DLD1 (cell line): Measurements from ENCODE around the gene GRAP2.
"Not testable (repeated sequence)": the region's sequence is repeated elsewhere in the genome, so short reads cannot be mapped to it uniquely, and the experiment has no call there.

ENCODE experiments used
- in situ Hi-C: cut with HindIII; loops from 2 replicates; pipeline ENCODE4 v1.10.0; 2017; ENCODE audit warnings: low sequenced_read_pairs

GRAP2 gene

DNA sequence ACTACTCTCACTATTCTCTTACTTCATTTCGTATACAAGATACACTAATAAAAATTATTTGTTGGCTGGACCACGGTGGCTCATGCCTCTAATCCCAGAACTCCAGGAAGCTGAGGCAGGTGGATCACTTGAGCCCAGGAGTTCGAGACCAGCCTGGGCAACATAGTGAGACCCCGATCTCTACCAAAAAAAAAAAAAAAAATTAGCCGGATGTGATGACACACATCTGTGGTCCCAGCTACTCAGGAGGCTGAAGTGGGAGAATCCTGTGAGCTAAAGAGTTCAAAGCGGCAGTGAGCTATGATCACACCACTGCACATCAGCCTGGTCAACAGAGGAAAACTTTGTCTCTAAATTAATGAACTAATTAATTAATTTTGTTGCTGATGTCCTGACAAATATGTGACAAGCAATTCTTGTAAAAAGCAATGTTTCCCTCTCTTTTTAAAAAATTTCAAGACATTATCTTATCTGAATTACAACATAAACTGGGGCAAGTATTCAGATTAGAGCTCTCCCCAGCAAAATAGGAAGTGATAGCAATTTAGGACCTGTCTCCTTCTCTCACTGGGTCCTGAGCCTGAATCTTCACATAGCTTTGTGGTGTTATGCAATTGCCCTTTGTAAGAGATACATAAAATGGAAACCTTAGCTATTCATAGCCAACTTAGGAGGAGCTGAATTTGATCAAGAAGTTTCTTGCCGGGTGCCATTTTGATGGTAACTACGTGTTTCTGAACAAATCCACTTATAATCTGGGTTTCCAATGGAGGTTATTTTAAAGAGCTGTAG, 41.8 kb downstream of the GRAP2 start:
- in situ Hi-C loops = no loop called here

- in situ Hi-C loops = no loop called here
Observed at GRCh38 chr22:39943337-39943736, 42.5 kb downstream of the GRAP2 start.

GRCh38 chr22:39943953-39944872, 43.3 kb downstream of the GRAP2 start:
- in situ Hi-C loops = no loop called here

- in situ Hi-C loops = no loop called here
Observed at GRCh38 chr22:39946126-39946502, 45.2 kb downstream of the GRAP2 start.

GRCh38 chr22:39946503-39947219, 45.8 kb downstream of the GRAP2 start:
- in situ Hi-C loops = no loop called here

DNA sequence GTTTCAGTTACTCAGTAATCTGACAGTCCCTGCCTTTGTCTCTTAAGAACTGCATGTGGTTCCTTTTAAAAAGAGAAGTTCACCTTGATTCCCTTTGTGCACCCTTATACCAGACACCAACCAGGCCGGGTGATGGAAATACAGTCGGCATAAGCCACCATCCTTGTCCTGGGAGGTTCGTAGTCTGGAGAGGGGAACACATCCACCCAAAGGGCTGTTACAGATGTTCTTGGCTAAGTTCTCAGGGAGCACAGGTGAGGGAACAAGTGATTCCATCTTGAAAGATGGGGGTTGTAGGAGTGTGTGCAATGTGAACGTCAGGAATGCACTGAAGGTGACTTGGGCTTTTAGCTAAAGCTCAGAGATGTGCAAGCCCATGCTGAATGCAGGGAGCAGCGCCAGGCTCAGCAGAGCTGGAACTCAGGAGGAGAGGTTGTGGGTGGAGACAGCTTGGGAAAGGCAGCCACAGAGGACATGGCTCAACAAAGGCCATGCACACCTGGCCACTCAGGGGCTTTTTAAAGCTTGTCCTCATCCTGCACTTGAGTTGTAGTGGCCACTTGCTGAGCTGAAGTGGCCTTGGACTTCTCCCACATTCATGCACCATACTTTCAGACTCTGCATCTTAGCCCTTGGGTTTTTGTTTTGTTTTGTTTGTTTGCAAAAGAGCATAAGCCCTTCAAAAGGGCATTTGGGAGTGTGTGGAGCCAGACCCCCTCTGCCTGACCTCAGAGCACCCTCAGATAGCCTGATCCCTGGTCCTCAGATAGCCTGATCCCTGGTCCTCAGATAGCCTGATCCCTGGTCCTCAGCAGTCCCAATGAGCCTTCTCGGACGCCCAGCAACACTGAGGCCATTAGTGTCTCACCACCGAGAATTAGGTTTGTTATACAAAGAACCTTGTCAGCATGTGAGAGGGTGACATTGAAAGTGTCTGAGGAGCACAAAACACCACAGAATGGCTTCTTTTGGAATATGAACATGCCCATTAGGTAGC, 46.6 kb downstream of the GRAP2 start:
- in situ Hi-C loops = no loop called here

- in situ Hi-C loops = no loop called here
Observed at GRCh38 chr22:39949964-39950737, 49.3 kb downstream of the GRAP2 start.

DNA sequence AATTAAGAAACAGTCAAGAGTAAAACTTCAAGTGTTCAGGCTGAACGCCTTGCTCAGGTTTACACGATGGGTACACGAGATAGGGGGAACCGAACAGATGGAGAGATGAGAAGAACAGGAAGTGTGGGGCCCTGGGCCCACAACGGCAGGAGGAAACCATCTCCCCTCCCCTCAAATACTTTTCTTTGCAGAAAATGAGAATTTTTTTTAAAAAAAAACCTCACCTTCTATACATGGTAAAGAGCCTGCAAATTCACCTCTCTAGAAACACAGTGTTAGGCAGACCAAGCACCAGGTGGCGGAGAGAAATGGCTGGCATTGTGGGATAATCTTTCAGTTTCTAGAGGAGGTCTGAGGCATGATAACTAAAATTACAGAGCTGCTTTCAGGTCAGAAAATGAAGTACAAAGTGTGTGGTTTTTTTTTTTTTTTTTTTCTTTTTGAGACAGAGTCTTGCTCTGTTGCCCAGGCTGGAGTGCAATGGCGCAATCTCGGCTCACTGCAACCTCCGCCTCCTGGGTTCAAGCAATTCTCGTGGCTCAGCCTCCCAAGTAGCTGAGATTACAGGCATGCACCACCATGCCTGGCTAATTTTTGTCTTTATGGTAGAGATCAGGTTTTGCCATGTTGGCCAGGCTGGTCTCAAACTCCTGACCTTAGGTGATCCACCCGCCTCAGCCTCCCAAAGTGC, 50.9 kb downstream of the GRAP2 start:
- in situ Hi-C loops = not testable (repeated sequence)

- in situ Hi-C loops = no loop called here
Observed at GRCh38 chr22:39952347-39952746, 51.5 kb downstream of the GRAP2 start.

GRCh38 chr22:39953101-39953500, 52.2 kb downstream of the GRAP2 start:
- in situ Hi-C loops = no loop called here

DNA sequence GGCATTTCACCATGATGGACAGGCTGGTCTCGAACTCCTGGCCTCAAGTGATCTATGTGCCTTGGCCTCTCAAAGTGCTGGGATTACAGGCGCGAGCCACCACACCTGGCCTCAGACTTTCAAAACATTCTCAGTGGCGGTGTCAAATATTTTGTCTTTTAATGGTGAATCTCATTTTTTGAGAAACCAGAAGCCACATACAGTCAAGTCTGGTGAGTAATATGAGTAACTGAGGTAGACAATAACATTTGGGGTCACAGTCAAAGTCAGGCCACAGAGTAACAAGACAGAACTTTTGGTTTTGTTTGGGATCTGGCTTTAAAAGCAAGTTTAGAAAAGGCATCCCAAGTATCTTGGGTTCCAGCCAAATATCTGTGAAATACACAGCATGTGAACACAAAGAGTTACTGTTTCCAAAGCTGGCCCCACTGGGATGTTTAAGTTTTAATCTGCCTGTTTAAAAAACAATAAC, 53.7 kb downstream of the GRAP2 start:
- in situ Hi-C loops = no loop called here

GRCh38 chr22:39955675-39956074, 54.8 kb downstream of the GRAP2 start:
- in situ Hi-C loops = no loop called here

DNA sequence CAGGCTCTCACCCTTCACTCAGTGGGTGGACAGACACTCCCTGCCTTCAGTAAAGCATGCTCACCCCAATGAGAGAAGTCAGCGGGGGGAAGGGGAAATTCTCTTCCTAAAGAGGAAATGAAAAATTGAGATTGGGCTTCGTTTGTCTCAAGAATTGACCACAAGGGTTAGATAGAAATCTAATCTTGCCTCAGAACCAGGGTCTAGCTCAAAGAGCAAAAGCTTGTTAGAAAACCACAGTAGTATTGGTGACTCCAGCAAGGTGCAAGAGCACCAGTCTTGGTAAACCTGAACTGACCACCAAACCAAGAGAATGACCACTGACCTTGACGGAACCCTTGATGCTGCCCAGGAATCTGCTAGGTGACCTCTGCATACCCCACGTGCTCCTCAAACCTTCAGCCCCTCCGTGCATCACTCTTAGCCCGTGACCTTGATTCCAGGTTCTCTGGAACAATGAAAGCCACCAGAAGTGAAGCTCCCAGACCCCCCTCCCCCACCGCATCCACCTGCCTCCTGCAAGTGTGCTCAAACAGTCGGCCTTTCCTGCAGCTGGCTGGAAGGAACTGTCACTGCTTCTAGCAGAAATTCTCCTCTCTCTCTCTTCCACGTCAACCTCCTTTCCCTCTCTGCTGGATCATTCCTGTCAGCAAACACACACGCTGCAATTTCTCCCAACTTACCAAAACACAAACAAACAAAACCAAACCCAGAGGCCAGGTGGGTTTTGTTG, 56.2 kb downstream of the GRAP2 start:
- in situ Hi-C loops = no loop called here

DNA sequence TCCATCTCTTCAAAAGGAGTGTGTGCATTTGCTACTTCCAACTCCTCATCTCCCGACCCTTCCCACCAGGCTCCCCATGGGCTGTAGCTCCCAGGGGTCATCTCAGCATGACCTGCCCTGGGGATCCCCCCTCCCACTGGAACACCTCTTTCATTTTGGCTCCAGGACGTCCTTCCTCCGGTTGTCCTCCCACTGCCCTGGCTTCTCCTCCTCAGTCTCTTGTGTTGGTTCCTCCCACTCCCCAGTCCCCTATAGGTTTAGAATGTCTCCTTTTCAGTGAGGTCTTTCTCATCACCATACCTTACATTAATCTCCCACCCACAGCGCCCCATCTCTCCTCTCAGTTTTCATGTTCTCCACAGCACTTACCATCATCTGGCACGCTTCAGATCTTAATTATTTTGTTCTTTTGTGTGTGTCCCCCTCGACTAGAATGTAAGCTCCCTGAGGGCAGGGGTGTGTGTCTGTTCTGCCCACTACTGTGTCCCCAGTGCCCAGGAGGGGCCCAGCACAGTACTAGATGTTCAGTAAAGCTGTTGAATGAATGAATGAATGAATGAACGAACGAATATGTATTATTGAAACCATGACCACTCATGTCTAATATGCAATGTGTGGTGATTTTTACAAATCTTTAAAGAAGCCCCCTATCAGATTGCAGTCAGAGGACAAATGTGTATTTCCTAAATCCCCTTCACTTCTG, 57.3 kb downstream of the GRAP2 start:
- in situ Hi-C loops = no loop called here

DNA sequence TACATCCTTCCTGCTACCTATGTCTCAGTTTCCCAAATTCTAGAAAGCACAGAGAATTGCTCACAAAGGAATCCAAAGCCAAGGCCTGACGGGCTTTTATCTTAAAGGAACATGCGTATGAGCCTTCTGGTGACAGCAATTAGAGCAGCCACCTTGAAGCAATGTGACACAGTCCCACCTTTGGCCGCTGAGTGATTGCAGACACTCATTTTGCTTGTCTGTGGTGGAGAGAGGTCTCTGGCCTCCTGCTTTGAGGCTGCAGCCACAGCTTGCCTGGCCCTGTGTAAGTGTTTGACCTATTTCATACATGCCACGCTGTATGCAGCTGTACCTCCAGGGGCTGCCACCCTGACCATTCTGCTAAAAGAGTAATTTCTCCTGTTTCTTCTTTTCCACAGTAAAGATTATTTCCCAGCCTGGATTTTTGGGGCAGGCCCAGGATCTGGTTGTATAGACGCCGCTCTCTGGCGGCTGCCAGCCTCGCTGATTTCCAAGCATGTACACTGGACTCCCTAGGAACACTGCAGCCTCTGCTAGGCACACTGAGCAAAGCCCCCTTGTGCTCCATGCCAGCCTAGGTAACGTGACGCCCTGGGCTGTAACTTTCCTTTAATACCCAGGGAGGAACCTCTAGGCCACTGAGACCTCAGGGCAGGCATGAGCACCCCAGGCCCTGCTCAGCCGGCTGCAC, 58.2 kb downstream of the GRAP2 start:
- in situ Hi-C loops = no loop called here

DNA sequence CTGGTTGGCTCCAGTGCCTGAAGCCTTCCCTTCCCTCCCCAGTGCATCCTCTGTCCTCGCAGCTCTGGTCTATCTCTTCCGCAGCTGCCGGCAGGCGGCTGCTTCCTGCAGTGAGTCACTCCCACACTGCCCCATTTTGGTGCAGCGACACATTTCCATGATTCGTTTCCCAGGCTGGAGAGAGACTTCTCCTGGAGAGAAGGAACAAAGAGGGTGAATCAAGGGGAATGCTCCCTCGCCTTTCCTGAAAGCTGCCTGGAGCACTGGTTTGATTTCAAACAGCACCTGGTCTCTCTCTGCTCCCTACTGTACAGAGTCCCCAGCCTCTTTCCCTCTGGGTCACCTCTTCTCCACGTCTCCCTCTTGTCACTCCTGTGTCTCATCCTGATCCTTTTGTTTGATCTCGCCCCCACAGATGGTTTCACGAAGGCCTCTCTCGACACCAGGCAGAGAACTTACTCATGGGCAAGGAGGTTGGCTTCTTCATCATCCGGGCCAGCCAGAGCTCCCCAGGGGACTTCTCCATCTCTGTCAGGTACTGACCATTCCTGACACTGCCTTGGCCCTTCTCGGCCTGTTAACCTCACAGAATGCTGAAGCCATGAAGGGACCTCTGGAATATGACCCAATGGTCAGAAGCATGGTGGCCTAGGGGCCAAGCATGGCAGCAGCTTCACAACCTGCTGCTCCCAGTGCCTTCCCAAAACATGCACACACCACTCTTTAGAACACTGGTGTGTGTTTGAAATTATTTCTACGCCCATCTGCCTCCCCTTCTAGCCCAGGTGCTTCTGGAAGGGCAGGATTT, 59.0 kb downstream of the GRAP2 start, which contains the start of gene TMA7B:
TSS of gene TMA7B (plus strand) at position 758 of the 808 bp plus-strand sequence. CDS start 3,978 bp downstream, outside the sequence.
- in situ Hi-C loops = no loop called here
